Camera-type eye (tissue), 1 donor: ENCODE data around the gene CCDC61. TPM values are rescaled to one million over a fixed set of nuclear protein-coding genes. Genes with fewer than 3 reads are reported as not detected.

Experiments
- total RNA-seq: library from RNA; depleted of rRNA; stranded (reverse); fragments of >200 nt; gene quantifications from one replicate; pipeline ENCODE4 v1.2.3, GENCODE V29; 2014

CCDC61 gene, protein sequence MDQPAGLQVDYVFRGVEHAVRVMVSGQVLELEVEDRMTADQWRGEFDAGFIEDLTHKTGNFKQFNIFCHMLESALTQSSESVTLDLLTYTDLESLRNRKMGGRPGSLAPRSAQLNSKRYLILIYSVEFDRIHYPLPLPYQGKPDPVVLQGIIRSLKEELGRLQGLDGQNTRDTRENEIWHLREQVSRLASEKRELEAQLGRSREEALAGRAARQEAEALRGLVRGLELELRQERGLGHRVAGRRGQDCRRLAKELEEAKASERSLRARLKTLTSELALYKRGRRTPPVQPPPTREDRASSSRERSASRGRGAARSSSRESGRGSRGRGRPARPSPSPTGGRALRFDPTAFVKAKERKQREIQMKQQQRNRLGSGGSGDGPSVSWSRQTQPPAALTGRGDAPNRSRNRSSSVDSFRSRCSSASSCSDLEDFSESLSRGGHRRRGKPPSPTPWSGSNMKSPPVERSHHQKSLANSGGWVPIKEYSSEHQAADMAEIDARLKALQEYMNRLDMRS
- 10.3 TPM for total RNA-seq

DNA sequence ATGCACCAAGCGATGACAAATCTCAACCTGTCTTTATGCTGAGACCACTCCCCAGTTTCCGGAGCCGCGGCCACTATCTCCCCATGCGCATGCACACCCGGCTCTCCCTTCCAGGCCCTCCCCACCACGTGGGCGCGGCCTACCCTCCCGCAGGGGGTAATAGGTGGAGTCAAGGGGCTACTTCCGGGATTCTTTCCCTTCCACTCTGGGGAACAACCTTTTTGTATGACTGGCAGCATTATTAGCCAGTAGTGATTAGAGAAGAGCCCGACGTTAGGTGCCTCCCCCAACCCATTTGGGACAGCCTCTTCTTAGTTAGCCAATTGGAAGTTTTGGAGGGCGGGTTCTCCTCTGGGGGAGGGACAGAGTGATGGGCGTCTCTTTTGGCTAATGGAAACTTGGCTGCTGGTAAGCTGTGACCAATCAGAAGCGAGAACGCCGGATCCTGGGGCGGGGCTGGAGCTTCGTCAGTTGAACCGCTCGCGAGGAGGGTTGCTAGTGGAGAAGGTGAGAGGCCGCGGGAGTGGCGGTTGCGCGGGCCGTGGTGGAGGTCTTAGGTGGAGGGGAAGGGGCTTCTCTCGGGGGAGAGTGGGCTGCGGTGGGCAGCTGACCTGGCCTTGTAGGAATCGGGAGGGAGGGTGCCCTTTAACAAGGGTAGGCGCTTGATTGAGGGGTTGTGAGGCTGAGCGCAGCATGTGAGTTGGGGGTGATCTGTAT lies at the start of gene CCDC61:
TSS of gene CCDC61 (plus strand) at position 470 of the 717 bp plus-strand sequence. CDS start 7,552 bp downstream, outside the sequence.

DNA sequence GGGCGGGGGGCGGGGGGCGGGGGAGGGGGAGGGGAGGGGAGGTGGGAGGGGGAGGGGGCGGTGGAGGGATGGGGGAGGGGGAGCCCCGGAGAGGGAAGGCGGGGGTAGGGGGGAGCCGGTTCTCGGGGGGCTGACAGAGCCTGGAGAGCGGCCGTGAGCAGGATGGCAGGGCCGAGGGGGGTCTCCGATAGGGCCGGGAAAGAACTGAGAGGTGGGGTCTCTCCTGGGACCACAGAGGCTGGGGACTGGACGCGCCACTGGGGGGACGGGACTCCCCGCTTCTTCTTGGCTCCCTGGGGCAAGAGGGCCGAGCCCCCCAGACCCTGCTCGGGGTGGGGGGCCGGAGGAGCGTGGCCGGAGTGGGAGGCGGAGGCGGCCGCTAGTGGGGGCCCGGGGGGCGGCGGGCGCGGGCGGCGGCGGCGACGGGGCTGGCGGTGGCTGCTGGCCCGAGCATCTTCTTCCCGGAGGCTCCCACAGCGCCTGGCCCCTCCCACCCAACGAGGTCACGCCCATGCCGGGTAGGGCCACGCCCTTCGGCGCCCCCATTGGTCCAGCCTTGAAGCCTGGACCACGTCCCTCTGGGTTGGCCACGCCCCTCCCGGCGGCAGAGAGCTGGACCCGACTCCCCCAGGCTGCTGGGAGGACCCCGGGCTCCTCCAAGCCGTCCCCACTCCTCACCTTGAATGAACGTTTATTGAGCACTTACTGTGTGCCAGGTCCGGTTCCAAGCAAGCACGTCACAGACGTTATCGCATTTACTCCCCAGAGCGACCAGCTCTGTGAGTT lies 21.5 kb upstream of the CCDC61 start, which contains the start of gene NOVA2:
TSS of gene NOVA2 (minus strand) at position 313 of the 786 bp plus-strand sequence. CDS start 514 bp downstream, outside the sequence.

DNA sequence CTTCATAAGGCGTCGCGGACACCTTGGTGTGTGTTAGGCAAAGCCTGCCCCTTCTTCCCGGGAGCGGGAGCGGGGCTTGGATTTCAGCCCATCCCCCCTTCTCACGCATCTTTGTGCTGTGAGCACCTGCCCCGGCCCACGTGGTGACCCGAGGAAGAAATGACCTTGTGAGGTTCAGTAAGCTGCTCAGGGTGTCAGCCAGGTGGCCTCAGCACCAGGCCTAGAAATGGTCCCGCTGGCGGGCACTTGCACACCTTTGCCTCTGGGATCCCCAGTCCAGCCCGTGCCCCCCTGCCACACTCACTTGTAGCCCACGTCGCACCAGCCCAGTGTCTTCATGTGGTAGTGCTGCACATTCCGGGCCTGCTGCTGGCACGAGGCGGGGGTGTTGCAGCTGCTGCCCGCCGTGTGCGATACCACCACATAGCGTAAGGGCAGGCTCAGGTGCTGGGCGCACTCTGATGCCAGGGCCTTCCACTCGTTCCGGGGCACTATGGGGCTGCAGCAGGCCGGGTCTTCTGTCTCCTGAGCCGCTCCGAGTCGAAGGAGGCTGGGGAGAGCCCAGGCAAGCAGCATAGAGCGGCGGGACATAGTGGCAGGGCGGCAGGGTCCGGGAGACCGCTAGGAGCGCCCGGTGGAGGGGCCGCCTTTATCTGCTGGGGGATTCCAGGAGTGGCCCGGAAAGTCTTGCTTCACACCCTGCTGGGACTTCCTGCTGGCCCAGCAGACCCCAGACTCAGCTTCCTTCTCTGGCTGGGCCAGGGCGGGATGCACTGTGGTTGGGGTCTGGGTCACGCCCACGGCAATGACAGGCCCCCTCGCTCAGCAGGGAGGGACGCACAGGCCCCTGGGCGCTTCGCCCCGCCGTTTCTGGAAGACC lies 27.4 kb downstream of the CCDC61 start, which contains the start of gene PGLYRP1:
TSS of gene PGLYRP1 (minus strand) at position 623 of the 880 bp plus-strand sequence. CDS start at position 591, 32 bp downstream.

DNA sequence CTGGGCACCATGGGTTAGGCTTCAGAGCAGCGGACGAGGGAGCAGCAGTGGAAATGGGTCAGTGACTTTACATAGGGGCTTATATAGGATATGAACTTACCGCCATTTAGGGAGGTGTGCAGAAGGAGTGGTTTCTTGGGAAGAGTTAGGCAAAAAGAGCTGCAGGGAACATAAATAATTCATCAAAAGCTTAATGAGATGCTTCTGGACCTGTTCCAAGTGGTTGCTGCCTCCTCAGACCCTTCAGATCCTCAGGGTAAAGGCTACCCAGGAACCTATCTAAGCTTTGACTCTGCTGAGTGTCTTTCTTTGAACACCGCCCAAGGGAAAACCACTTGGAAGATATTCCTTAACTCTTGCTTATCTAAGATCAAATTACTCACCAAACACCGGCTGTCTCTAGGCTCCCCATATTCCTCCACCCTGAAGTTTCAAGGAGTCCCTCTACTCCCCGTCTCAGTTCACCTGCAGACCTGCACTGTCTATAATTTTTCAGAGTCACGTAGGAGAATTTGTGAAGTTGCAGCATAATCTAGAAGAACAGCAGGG lies 45.8 kb downstream of the CCDC61 start, which contains the start of gene IGFL4:
TSS of gene IGFL4 (minus strand) at position 51 of the 549 bp plus-strand sequence. CDS start at position 11, 40 bp downstream.

Other genes starting within 250 kb of the CCDC61 start
- gene SIX5, start 226.2 kb upstream of the CCDC61 start, total RNA-seq: 14.7 TPM
- gene DMPK, start 213.0 kb upstream of the CCDC61 start, total RNA-seq: 61.5 TPM
- 49.6 TPM for gene DMWD, start 202.6 kb upstream of the CCDC61 start, total RNA-seq
- gene RSPH6A, start 180.2 kb upstream of the CCDC61 start, total RNA-seq: 0.22 TPM
- 49.0 TPM for gene SYMPK, start 132.3 kb upstream of the CCDC61 start, total RNA-seq
- not detected for gene FOXA3, start 131.1 kb upstream of the CCDC61 start, total RNA-seq
- 39.5 TPM for gene IRF2BP1, start 109.3 kb upstream of the CCDC61 start, total RNA-seq
- gene MYPOP, start 92.9 kb upstream of the CCDC61 start, total RNA-seq: 3.2 TPM
- gene NANOS2, start 80.7 kb upstream of the CCDC61 start, total RNA-seq: not detected
- gene NOVA2, start 21.6 kb upstream of the CCDC61 start, total RNA-seq: 10.1 TPM
- gene PGLYRP1, start 27.6 kb downstream of the CCDC61 start, total RNA-seq: 0.93 TPM
- gene IGFL4, start 45.5 kb downstream of the CCDC61 start, total RNA-seq: 0.77 TPM
- gene IGFL3, start 129.2 kb downstream of the CCDC61 start, total RNA-seq: not detected
- gene IGFL2, start 152.8 kb downstream of the CCDC61 start, total RNA-seq: not detected
- gene IGFL1, start 234.3 kb downstream of the CCDC61 start, total RNA-seq: not detected